HG03066 (cell line): ENCODE measurements around the gene MPRIP.
"Not testable (repeated sequence)": the region's sequence is repeated elsewhere in the genome, so short reads cannot be mapped to it uniquely, and the experiment has no call there.

ENCODE experiments used
- ATAC-seq: cut with Tn5 transposase; IDR thresholded peaks from one replicate; pipeline ENCODE4 v1.9.1; 2021; ENCODE audit warnings: low read depth; ENCODE audit not compliant: unreplicated experiment

MPRIP gene

GRCh38 chr17:17179371-17179827 lies 137.1 kb downstream of the MPRIP start:
- no peak for ATAC-seq

- no peak for ATAC-seq
Observed at GRCh38 chr17:17180141-17180603, 137.9 kb downstream of the MPRIP start.

DNA sequence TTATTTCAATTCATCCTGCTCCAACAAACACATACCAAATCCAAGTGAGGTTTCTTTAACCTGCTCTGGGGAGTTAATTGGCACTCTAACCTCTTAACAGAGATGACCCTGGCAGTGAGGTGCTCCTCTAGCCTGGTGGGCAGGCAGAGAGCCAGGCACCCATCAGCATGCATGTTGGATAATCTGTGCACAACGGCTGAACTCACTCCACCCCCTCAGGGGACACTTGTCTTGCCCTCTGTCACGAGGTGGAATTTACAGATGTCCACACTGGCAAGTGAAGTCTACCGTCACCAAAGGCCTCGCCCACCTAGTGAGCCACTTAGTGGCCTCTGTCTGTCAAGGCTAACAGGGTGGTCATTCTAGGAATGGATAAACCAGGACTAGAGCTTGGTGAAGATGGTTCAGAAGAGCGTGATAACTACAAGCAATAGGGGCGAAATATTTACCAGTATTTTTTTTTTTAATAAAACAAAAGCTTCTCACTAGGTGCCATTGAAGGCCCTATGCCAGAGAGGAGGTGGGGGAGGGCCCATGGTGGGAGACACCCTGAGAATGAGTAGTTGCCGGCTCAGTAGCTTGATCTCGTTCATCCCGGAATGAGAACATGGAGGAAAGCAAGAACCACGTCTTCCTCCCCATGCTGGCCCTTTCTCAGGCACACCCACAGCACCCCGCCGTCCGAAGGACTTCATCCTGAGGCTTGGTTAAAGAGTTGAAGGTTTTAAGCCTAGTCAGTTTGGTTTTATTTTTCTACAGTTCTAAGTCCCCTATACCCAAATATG lies 138.7 kb downstream of the MPRIP start:
- ATAC-seq, result no peak

- no peak for ATAC-seq
Observed at GRCh38 chr17:17181666-17182597, 139.7 kb downstream of the MPRIP start.

DNA sequence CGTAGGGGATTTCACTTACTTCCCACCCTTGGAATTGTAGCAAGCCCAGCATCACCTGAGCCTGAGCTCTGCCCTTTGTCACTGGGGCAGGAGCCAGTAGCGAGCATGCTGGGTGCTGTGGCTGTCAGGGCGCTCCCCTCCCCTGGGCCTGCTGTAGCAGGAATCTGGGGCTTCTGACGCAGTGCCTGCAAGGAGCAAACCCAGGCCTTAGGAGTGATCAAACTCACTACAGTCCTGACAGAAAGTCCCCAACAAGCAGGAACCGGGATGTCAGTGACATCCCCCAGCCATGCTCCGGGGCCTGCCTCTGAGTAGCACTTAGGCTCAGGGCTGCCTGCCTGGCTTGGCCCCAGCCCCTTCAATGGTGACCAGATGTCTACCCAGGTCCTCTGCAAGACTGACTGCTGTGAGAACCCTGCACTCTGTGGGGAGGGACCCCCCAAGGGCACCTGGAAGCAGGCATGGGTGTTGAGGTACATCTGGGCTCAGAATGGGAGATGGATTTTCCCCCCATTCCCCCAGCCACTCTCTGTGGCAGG lies 140.4 kb downstream of the MPRIP start:
- ATAC-seq, result no peak

DNA sequence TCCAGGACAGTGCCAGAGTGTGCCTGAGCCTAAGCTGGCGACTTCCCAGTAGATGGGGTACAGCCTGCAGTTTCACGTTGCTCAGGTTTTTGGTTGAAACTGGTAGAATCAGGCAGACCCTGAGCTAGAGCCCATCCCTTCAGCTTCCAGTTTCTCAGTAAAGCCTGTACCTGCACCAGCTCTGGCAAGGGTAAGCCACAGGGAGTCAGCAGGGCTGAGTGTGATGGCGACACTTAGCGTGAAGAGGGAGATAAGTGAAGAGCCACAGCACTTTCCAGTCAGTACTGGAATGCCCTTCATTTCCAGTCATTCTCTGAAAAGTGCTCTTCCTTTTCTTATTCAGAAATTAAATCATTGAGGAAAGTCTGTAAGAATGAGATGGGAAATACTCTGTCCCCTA lies 141.5 kb downstream of the MPRIP start:
- no peak for ATAC-seq

DNA sequence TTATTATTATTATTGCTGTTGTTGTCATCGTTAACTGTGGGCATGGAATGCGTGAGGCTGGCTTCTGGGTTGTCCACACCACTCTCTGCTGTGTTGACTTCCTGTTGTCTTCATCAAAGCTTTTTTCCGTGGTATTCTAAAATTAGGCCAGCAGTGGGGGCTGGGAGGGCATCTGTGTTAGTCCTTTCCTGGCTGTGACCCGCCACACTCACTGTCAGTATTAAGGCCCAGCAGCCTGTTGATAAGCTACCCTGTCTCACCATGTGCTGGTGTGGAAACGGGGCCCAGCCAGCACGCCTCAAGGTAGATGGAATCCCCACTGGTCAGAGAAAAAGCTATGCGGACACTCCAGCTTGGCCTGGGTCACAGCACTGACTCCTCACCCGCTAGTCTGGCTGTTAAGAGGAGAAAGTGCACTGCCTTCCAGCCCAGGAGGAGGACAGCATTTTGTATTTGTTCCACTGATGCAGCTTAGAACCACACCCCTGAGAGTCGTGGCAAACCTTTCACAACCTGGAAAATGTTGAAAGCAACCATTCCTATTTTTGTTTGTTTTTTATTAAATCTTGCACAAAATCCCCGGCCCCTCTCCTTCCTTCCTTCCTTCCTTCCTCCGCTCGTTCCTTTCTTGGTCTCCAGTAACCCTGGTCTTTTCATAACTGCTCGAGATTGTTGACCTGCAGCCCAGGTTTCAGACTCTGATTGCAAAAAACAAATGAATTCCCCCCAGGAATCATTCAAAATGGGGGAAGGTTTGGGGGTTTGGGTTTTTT lies 142.9 kb downstream of the MPRIP start:
- ATAC-seq, result not testable (repeated sequence)

- ATAC-seq, result no peak
Observed at GRCh38 chr17:17186051-17186450, 143.8 kb downstream of the MPRIP start.

DNA sequence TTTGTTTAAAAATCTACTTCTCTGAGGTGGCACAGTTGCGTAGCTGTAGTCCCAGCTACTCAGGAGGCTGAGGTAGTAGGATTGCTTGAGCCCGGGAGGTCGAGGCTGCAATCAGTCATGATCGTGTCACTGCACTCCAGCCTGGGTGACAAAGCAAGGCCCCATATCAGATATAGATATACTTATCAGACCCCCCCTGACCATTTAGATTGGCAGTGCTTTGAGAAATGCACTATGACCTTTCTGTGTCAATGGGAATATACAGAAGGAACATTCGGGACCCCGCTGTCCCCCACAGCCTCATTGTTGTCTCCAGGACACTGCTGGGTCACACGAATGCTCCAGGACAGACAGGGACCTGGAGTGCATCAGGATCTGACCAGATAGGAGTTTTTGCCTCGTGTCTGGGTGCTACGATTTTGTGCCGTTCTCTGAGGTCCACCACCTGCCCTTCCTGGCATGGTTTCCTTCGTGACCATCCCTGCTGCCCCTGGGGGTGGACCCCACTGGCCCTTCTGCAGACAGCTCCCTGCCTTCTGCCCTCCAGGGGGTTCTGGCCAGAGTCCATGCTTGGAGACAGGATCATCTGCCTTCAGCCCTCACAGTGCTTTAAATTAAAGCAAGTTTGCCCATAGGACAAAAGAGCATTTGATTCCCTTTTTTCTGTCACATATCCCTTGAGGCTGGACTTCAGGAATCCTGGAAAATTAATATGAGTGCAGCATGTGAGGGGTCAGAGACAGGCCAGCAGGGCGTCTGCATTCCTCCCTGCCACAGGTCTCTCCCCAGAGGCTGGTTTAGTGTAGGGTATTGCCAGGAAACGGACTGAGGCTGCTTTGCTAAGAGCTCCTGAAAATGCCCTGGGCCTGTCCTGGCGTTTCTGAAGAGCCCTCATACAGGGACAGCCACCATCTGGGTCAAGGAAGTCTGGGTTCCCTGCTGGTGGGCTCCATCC lies 144.6 kb downstream of the MPRIP start:
- ATAC-seq, result no peak

DNA sequence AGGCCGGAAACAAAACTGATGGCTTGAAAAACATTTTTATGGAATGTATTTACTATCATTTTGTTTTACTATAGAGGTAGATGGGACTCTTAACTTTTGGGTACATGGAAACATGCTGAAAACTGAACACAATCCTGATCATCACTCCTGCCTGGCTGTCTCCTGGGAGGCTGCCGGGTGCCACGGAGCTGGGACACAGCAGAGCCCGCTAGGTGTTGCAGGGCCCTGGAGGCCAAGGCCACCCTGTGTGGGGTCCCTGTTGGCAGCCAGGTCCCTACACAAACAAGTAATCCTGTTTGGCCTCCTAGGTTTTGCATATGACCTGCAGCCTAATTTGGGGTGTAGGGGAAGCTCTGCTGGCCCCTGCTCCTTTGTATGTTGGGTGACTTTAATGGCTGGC lies 146.3 kb downstream of the MPRIP start:
- no peak for ATAC-seq

DNA sequence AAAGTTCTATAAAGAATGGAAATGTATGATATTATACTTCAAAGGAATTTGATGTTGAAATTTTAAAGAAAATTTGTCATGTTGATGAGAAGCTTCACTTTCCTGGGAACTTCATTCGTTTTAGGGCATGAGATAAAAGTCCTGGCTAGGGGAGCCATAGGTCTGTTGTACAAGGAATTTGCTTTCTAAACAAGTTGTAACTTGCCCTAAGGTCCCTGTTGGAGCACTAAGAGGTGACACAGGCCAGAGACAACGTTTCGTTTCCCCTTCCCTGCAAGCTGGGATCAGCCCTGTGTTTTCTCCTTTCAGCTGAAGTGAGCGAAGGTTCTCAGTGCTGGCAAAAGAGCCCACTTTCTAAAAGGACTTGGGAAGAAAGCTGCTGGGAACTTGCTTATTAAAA lies 147.3 kb downstream of the MPRIP start:
- no peak for ATAC-seq

DNA sequence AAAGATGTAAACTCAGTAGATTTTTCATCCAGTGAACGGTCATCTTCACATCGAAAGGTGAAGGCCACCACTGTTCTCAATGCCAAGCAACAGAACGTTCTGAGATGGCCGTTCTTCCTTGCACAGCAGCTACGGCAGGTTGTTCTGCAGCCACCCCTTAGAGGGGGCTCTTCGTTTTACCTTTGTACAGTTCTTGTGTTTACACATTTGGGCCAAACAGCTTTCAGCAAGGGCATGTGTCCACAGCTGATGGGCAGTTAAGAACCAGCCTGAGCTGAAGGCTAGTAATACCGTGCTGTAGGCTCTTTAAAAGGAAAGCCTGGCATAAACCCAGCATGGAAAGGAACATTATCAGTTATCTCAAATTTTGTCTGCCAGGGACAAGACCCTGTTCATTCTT lies 147.9 kb downstream of the MPRIP start:
- no peak for ATAC-seq

- ATAC-seq, result no peak
Observed at GRCh38 chr17:17191346-17191792, 149.1 kb downstream of the MPRIP start.

- no peak for ATAC-seq
Observed at GRCh38 chr17:17191961-17192381, 149.7 kb downstream of the MPRIP start.

- not testable (repeated sequence) for ATAC-seq
Observed at GRCh38 chr17:17195466-17195865, 153.2 kb downstream of the MPRIP start.

GRCh38 chr17:17196776-17197175 lies 154.5 kb downstream of the MPRIP start:
- no peak for ATAC-seq

GRCh38 chr17:17198281-17198680 lies 156.0 kb downstream of the MPRIP start:
- ATAC-seq, result no peak

GRCh38 chr17:17200311-17200710 lies 158.1 kb downstream of the MPRIP start:
- ATAC-seq, result no peak

GRCh38 chr17:17200831-17201230 lies 158.6 kb downstream of the MPRIP start:
- ATAC-seq, result no peak
